Ovary (tissue), 3 donors: ENCODE results near the gene ELMOD2.

Source experiments
- CTCF ChIP-seq, 3 donors: fragments of 450-650 bp in 2 of 3; fragments of 200-600 bp in 1 of 3; IDR thresholded peaks; one replicate each; pipeline versions ENCODE4 v1.5.1 to v1.8.0; 2016 to 2022; ENCODE audit warnings: antibody characterized with exemption in 3 of 3, mild to moderate bottlenecking in 1 of 3
- POLR2A ChIP-seq: fragments of 450-650 bp; IDR thresholded peaks from one replicate; pipeline ENCODE4 v1.6.1; 2017; ENCODE audit warnings: antibody characterized with exemption, mild to moderate bottlenecking, moderate library complexity
- donor health status: DM: no; HTN: no; CAD: no.

- TF ChIP-seq POLR2A (no peak), CTCF (IDR thresholded peaks at IDR 0.05) (no peak)
These were observed 26.6 kb upstream of the ELMOD2 start for GRCh38 chr4:140497405-140497746.
